GM19351 (cell line): ENCODE results near the gene ERC2.
A peak's percentile ranks its signal among the peaks of the same experiment; 100 is the strongest.

ENCODE experiments used
- ATAC-seq: cut with Tn5 transposase; IDR thresholded peaks from one replicate; pipeline ENCODE4 v1.9.1; 2021; ENCODE audit warnings: mild to moderate bottlenecking, moderate library complexity; ENCODE audit not compliant: unreplicated experiment

ERC2 gene

DNA sequence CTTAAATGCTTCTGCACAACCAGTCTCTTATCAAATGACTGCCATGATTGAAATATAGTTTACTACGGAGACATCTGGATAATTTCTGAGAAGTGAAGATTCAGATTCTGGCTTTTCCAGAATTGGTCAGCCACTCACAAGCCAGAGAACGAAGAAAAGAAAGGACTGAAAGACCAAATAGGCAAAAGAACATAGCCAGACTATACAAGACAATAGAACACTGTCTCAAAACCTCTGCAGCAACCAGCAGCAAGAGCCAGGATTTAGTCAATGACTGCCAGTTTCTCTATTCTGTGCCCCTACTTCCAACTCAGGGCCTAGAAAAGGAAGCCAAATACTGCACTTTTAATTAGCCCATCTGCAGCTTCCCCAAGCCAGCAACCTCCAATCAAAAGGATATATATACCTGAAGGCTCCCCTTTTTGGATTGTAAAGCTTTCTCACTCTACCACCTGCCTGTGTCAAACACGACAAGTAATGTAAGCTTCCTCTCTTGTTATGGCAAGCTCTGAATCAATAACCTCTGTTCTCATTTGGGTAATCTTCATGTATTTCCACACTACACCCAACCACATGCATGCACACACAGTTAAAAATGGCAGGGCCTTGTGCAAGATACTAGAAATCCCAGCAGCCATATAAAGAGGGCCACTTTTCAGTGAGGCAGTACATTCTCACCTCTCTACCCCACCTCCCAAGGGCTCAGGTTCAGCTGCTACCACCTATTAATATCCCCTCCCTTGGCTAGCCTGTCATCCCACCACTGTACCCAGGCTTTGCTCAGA, 97.1 kb downstream of the ERC2 start:
- no peak for ATAC-seq

- no peak for ATAC-seq
These were observed 98.4 kb downstream of the ERC2 start for GRCh38 chr3:56369914-56370313.

- no peak for ATAC-seq
These were observed 99.4 kb downstream of the ERC2 start for GRCh38 chr3:56368846-56369245.

GRCh38 chr3:56366641-56367162, 101.6 kb downstream of the ERC2 start:
- no peak for ATAC-seq

- ATAC-seq: no peak
These were observed 102.2 kb downstream of the ERC2 start for GRCh38 chr3:56365905-56366640.

- no peak for ATAC-seq
These were observed 103.6 kb downstream of the ERC2 start for GRCh38 chr3:56364665-56365064.

- ATAC-seq: no peak
These were observed 104.5 kb downstream of the ERC2 start for GRCh38 chr3:56363720-56364119.

DNA sequence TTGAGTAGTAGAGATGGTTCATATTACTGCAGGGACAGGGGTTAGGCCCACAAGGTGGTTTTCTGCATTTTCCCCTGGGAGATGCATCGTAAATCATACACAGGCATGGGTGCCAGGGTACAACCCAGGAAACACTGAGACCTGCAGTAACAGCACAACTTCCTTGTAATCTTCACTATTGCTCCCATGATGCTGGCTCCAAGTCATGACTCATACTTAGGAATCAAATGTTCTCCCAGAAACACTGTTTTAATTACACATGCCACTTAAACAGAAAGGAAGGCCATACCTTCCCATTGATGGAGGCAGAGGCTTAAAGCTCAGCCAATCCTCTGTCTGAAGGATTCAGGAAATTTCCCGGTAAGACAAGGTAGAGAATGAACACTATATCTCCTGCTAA, 106.5 kb downstream of the ERC2 start:
- ATAC-seq: no peak

DNA sequence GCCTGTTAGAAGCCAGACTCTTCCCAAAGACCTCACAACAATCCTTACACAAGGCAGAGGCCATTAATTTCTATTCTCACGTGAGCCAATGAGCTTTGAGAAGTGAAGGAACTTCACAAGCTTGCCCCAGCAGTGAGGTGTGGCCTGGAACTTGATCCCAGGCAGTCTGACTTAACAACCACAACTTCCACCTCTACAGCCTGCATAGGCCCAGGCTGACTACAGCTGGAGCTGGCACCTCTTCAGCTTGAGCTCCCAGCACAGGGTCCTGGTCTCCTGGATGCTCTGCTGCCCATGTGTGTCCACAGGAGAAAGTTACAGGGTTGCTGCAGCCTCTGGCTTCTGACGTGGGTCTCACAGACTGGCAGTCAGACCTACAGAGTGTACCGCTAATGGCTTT, 111.0 kb downstream of the ERC2 start:
- ATAC-seq: no peak

GRCh38 chr3:56356808-56357207, 111.5 kb downstream of the ERC2 start:
- ATAC-seq: no peak

- no peak for ATAC-seq
These were observed 112.6 kb downstream of the ERC2 start for GRCh38 chr3:56355570-56356185.

DNA sequence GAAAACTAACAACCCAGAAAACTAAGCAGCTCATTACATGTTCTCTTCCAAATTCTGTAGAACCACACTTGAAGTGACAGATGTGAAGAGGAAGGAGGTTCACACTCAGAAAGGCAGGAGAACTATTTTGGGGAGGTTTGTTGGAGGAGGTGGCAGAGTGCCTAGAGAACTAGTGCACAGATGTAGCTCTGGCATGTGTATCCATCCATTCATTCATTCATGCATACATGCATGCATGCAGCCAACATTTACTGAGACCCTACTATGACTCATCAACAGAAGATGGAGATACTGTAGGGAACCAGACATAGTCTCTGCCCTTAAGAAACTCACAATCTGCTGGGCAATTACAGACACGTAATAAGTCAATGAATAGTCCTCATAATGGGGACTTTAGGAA, 116.7 kb downstream of the ERC2 start:
- ATAC-seq: no peak

DNA sequence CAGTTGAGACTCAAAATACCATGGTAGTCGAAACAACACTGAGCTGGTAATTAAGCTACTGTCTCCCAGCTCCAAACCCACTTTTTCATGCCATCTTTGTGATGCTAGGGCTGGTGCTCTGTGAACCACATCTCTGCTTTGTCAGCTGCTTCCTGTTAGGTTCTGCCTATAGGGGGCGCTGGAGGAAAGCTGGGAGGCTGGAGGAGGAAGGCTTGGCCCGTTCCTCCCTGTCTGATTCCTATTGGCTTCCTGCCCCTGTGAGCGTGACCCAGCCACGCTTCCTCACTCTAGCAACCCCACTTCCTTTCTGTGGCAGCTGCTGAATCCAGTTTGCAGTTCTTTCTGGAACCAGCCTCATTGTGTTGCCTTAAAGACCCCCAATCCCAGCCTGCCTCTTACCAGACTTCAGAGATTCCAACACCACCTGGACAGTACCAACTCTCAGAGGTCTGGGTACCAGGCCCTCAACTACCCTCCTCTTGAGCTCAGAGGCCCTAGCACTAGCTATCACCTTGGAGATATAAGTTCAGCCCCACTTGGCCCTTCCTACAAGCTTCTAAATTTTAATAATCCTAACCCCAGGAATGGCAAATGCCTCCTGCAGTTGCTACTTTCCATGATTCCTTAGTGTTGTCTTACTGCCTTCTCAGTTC, 120.9 kb downstream of the ERC2 start:
- ATAC-seq: peak; percentile 61

- no peak for ATAC-seq
These were observed 125.8 kb downstream of the ERC2 start for GRCh38 chr3:56342475-56342874.

- no peak for ATAC-seq
These were observed 128.6 kb downstream of the ERC2 start for GRCh38 chr3:56339671-56340070.

DNA sequence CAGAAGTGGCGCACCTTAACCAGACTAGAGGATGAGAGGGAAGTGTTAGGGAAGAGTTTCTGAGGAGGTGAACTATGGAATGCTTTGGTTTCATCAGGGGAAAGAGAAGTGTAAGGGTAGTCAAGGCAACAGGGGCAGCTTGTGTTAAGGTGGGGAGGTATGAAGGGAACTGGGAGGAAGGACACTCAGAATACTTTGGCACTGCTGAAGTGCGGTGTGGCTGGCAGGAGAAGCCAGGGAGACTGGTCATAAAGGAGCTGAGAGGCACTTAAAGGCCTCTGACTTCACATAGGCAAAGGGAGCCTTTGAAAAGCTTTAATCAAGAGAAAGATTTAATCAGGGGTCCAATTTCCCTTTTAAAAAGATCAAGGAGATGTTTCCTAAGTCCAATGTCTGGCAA, 129.0 kb downstream of the ERC2 start:
- no peak for ATAC-seq

DNA sequence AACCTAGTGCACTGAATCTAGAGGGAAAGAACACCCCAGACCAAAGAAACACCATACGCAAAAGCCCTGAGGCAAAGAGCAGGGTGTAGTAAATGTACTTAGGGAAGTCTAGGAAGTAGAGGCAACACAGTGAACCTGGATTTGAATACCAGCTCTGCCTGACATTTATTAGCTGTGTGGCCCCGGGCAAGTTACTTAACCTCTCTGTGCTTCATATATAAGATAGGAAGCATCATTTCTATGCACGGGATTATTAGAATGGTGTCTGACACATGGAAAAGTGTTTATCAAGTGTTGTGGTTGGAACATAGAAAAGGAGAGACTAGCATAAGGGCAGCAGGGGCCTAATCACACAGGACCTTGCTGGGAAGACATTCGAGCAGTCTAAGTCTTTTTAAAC, 132.2 kb downstream of the ERC2 start:
- ATAC-seq: no peak

DNA sequence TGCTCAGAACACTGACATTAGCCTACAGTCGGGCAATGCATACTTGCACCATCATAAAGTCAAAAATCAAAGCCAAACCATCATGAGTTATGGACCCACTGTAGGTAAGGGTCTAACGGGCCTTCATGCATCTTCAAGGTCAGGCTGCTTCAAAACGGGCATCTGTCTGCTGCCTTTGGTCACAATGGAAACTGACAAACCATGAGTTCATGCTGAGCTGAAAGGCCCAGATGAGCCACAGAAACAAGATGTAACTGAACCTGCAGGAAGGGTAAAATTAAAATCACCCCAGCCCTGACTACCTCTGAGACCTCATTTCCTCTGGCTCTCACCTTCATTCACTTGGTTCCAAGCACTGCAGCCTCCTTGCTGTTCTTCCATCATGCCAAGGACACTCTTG, 143.8 kb downstream of the ERC2 start:
- ATAC-seq: no peak

DNA sequence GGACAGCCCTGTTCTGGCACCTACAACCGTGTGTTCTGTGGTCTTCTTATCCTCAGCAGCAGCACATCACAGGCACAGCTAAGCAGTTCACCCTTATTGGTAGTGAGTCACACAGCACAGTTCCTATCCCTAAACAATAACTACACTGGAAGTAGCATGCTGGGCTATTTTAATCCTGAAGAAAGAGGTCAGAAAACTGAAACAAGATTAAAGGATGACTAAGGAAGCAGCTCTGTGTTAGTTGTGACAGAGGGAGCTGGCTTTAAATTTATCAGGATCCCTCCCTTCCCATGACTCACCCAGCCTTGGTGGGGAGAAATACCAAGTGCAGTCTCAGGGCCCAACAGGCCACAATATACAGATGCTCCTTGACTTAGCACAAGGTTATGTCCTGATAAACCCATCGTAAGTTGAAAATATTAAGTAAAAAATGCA, 144.3 kb downstream of the ERC2 start:
- ATAC-seq: no peak

- no peak for ATAC-seq
These were observed 145.4 kb downstream of the ERC2 start for GRCh38 chr3:56322862-56323261.

DNA sequence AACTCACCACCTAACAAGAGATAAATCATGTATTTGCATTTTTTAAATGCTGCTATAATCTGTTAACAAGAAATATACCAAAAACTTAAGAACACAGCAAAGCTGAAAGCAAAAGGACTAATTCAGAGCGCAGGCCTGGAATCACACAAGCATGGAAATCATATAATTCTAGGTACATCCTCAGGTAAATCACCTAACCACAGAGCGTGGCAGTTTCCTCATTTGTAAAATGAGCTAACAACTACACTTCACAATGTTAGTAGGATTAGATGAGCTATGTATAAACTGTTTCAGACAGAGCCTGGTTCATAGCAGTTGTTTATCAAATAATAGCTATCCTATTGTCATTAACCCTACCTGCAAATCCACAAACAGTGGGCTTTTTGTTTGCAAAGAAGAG, 146.4 kb downstream of the ERC2 start:
- peak; percentile 50 for ATAC-seq
